Measurements from ENCODE around the gene ELMOD3. TPM values are rescaled to one million over a fixed set of nuclear protein-coding genes. Genes with fewer than 3 reads are reported as not detected.

ELMOD3 gene
- total RNA-seq, 2 donors from 2014 or later = 12.4 to 18.9 TPM

GRCh38 chr2:85344356-85344954 lies 10.1 kb upstream of the ELMOD3 start:
- H3K27me3 Mint-ChIP-seq (ENCODE audit: insufficient read depth) = no peaks in the 10 kb centered on the region
- peak overlapping the region; percentile 7 for H3K27ac Mint-ChIP-seq
- Histone ChIP-seq H3K27me3 (ENCODE audit: control insufficient read depth, insufficient read depth, low read length, poor library complexity, severe bottlenecking) (no peaks in the 10 kb centered on the region), H3K4me3 (ENCODE audit: low read length) (no peak overlapping the region), H3K9ac (ENCODE audit: extremely low read depth, low read length, poor library complexity, severe bottlenecking) (no peak overlapping the region), H3K27ac (ENCODE audit: low read depth, low read length) (no peak overlapping the region), H3K36me3 (ENCODE audit: control insufficient read depth, insufficient read depth, low read length) (peaks cover 8% of the 10 kb centered on the region), H3K4me1 (ENCODE audit: control insufficient read depth, insufficient read depth, low read length) (no peaks in the 10 kb centered on the region), H3K9me3 (ENCODE audit: control insufficient read depth, low read length) (no peaks in the 10 kb centered on the region)
- 88 to 92% methylated on average over 5 to 14 of the region's 14 CpGs for WGBS, 2 experiments (ENCODE audit: insufficient coverage in 1 of 2, insufficient read length in 1 of 2)
- no peak for DNase-seq
- peaks cover 2% of the 10 kb centered on the region for H3K4me1 Mint-ChIP-seq
- H3K9me3 Mint-ChIP-seq = no peaks in the 10 kb centered on the region
- no peak for TF ChIP-seq CTCF (conservative IDR thresholded peaks at IDR 0.05)
- H3K36me3 Mint-ChIP-seq (ENCODE audit: low read depth) = peaks cover 32% of the 10 kb centered on the region
- no peak overlapping the region for H3K4me3 Mint-ChIP-seq

- DNase-seq = no peak
- H3K4me3 Mint-ChIP-seq = no peak overlapping the region
- H3K4me1 Mint-ChIP-seq = no peaks in the 10 kb centered on the region
- H3K27me3 Mint-ChIP-seq (ENCODE audit: insufficient read depth) = no peaks in the 10 kb centered on the region
- 91 to 95% methylated on average over 2 to 3 of the region's 3 CpGs for WGBS, 2 experiments (ENCODE audit: insufficient coverage in 1 of 2, insufficient read length in 1 of 2)
- no peaks in the 10 kb centered on the region for H3K27me3 ChIP-seq (ENCODE audit: control insufficient read depth, insufficient read depth, low read length, poor library complexity, severe bottlenecking)
- no peak overlapping the region for H3K27ac ChIP-seq (ENCODE audit: low read depth, low read length)
- H3K4me3 ChIP-seq (ENCODE audit: low read length) = no peak overlapping the region
- peaks cover 47% of the 10 kb centered on the region for H3K36me3 Mint-ChIP-seq (ENCODE audit: low read depth)
- no peaks in the 10 kb centered on the region for H3K4me1 ChIP-seq (ENCODE audit: control insufficient read depth, insufficient read depth, low read length)
- no peak overlapping the region for H3K27ac Mint-ChIP-seq
- TF ChIP-seq CTCF (conservative IDR thresholded peaks at IDR 0.05) = no peak
- peaks cover 27% of the 10 kb centered on the region for H3K36me3 ChIP-seq (ENCODE audit: control insufficient read depth, insufficient read depth, low read length)
- no peak overlapping the region for H3K9ac ChIP-seq (ENCODE audit: extremely low read depth, low read length, poor library complexity, severe bottlenecking)
- H3K9me3 Mint-ChIP-seq = no peaks in the 10 kb centered on the region
- H3K9me3 ChIP-seq (ENCODE audit: control insufficient read depth, low read length) = no peaks in the 10 kb centered on the region
Measured at GRCh38 chr2:85347599-85347998, 7.0 kb upstream of the ELMOD3 start.

GRCh38 chr2:85353876-85354285 lies 688 bp upstream of the ELMOD3 start:
- WGBS, 2 experiments (ENCODE audit: insufficient coverage in 1 of 2, insufficient read length in 1 of 2) = 73 to 74% methylated on average over 16 of the region's 16 CpGs
- H3K36me3 Mint-ChIP-seq (ENCODE audit: low read depth) = peaks cover 23% of the 10 kb centered on the region
- no peak for TF ChIP-seq CTCF (conservative IDR thresholded peaks at IDR 0.05)
- H3K27ac ChIP-seq (ENCODE audit: low read depth, low read length) = no peak overlapping the region
- H3K27ac Mint-ChIP-seq = peak overlapping the region; percentile 81
- H3K36me3 ChIP-seq (ENCODE audit: control insufficient read depth, insufficient read depth, low read length) = peaks cover 38% of the 10 kb centered on the region
- no peaks in the 10 kb centered on the region for H3K9me3 ChIP-seq (ENCODE audit: control insufficient read depth, low read length)
- H3K4me3 Mint-ChIP-seq = peak overlapping the region; percentile 90
- peaks cover 2% of the 10 kb centered on the region for H3K27me3 Mint-ChIP-seq (ENCODE audit: insufficient read depth)
- peak overlapping the region; percentile 92 for H3K4me3 ChIP-seq (ENCODE audit: low read length)
- peaks cover 21% of the 10 kb centered on the region for H3K4me1 Mint-ChIP-seq
- peaks cover 8% of the 10 kb centered on the region for H3K4me1 ChIP-seq (ENCODE audit: control insufficient read depth, insufficient read depth, low read length)
- no peaks in the 10 kb centered on the region for H3K9me3 Mint-ChIP-seq
- DNase-seq = no peak
- peak overlapping the region; percentile 69 for H3K9ac ChIP-seq (ENCODE audit: extremely low read depth, low read length, poor library complexity, severe bottlenecking)
- no peaks in the 10 kb centered on the region for H3K27me3 ChIP-seq (ENCODE audit: control insufficient read depth, insufficient read depth, low read length, poor library complexity, severe bottlenecking)

Measured in endodermal cell (in vitro differentiated cells).